AG10803 (cell line): ENCODE results near the gene CRACDL.

Experiments used
- DNase-seq: peaks from one replicate; pipeline ENCODE4 v3.0.0; 2010; ENCODE audit warnings: low read depth
- H3K4me3 ChIP-seq: 2 replicates; pipeline ENCODE4 v1.5.1; 2011; ENCODE audit warnings: mild to moderate bottlenecking, low read length, control low read depth
- CTCF ChIP-seq: conservative IDR thresholded peaks from 2 replicates; pipeline ENCODE4 v1.5.1; 2011; ENCODE audit warnings: mild to moderate bottlenecking, low read length, control low read depth, inconsistent platforms

CRACDL gene

GRCh38 chr2:98852932-98853331 is 83.1 kb downstream of the CRACDL start:
- no peak overlapping the region for H3K4me3 ChIP-seq
- DNase-seq = no peak
- no peak for TF ChIP-seq CTCF

GRCh38 chr2:98850074-98850473 is 86.0 kb downstream of the CRACDL start:
- no peak for DNase-seq
- TF ChIP-seq CTCF = no peak

GRCh38 chr2:98849113-98849512 is 86.9 kb downstream of the CRACDL start:
- no peak overlapping the region for H3K4me3 ChIP-seq
- TF ChIP-seq CTCF = no peak
- no peak for DNase-seq

More at GRCh38 chr2:98850074-98850473, 86.0 kb downstream of the CRACDL start:
- H3K4me3 ChIP-seq = no peak overlapping the region

- no peak for DNase-seq
- H3K4me3 ChIP-seq = no peak overlapping the region
- no peak for TF ChIP-seq CTCF
These were observed 88.2 kb downstream of the CRACDL start for GRCh38 chr2:98847853-98848252.

- DNase-seq = no peak
- no peak for TF ChIP-seq CTCF
- no peak overlapping the region for H3K4me3 ChIP-seq
These were observed 90.0 kb downstream of the CRACDL start for GRCh38 chr2:98846041-98846440.

- DNase-seq = no peak
- H3K4me3 ChIP-seq = no peak overlapping the region
- TF ChIP-seq CTCF = no peak
These were observed 93.9 kb downstream of the CRACDL start for GRCh38 chr2:98842136-98842535.

GRCh38 chr2:98839292-98839691 is 96.7 kb downstream of the CRACDL start:
- no peak overlapping the region for H3K4me3 ChIP-seq
- DNase-seq = peak; percentile 48
- TF ChIP-seq CTCF = no peak
